Measurements from ENCODE around the gene TMEM135. TPM values are rescaled to one million over a fixed set of nuclear protein-coding genes. Genes with fewer than 3 reads are reported as not detected.

Gene TMEM135
- total RNA-seq (24.6 TPM), polyA plus RNA-seq (ENCODE audit: insufficient read depth, low read depth, low replicate concordance) (12.0 TPM)
- long read RNA-seq, donor 1, partial matches to known transcripts, result 0 of 3 reads
- long read RNA-seq, donor 1, other reads (novel, unspliced or antisense), result 0 of 3 reads
- long read RNA-seq, donor 2, partial matches to known transcripts, result 0 of 2 reads
- long read RNA-seq, donor 2, other reads (novel, unspliced or antisense), result 0 of 2 reads
- long read RNA-seq, donor 3, partial matches to known transcripts, result 0 of 2 reads
- long read RNA-seq, donor 3, other reads (novel, unspliced or antisense), result 0 of 2 reads
- long read RNA-seq, donor 4, partial matches to known transcripts, result 0 of 4 reads
- long read RNA-seq, donor 4, other reads (novel, unspliced or antisense), result 0 of 4 reads
- long read RNA-seq, donor 5, result 0 reads
- long read RNA-seq, donor 6, transcript TMEM135-201 (15 exons, 2,433 nt), result major isoform, 5 of 5 reads
- long read RNA-seq, donor 6, partial matches to known transcripts, result 0 of 5 reads
- long read RNA-seq, donor 6, other reads (novel, unspliced or antisense), result 0 of 5 reads
- long read RNA-seq, donor 7, transcript TMEM135-201 (15 exons, 2,433 nt), result major isoform, 8 of 17 reads
- long read RNA-seq, donor 7, partial matches to known transcripts, result 5 of 17 reads
- long read RNA-seq, donor 7, other reads (novel, unspliced or antisense), result 4 of 17 reads
- long read RNA-seq, donor 8, transcript TMEM135-201 (15 exons, 2,433 nt), result major isoform, 5 of 6 reads
- long read RNA-seq, donor 8, partial matches to known transcripts, result 0 of 6 reads
- long read RNA-seq, donor 8, other reads (novel, unspliced or antisense), result 0 of 6 reads
- long read RNA-seq, donor 9, result 0 reads
- long read RNA-seq, donor 10, transcript TMEM135-201 (15 exons, 2,433 nt), result major isoform, 5 of 11 reads
- long read RNA-seq, donor 10, partial matches to known transcripts, result 5 of 11 reads
- long read RNA-seq, donor 10, other reads (novel, unspliced or antisense), result 0 of 11 reads

DNA sequence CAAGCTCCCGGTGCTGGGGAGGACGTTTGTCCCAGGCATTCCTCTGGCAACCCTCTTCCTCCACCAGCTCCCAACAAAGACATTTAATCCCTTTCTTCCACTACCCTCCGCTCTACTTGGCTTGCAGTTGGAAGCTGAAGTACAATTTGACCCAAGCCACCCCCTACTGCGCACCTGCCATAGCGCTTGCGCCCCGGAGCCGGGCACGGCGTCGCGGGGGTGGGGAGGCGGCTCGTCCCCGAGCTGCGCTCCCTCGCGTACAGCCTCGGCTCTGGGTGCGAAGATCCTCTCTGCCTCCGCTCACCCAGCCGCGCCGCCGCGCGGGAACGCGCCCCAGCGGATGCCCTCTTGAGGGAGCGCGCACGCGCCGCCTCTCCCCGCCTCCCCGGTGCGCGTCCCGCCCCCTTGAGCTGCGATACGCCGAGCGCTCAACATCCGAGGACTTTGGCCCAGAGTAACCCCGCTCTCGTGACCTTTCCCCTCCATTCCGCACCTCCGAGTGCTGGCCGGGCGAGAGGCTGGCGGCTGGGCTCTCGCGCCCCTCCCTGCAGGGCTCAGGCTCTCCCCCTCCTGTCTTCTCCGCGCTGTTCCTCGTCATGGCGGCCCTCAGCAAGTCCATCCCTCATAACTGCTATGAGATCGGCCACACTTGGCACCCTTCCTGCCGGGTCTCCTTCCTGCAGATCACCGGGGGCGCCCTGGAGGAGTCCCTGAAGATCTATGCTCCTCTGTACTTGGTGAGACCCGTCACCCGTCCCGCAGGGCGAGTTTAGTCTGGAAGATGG is at the start of gene TMEM135:
Gene TMEM135 (plus strand): TSS at position 485 of the 785 bp plus-strand sequence. CDS start 112 bp downstream, at position 597.
- Histone ChIP-seq H3K9ac (ENCODE audit: low read length in 3 of 3) (peak within 1 kb of the TSS; percentile 68 to 81 (median 79)), H3K9me3 (ENCODE audit: control insufficient read depth in 2 of 3, insufficient read depth in 1 of 3, low read length in 3 of 3) (no peaks in the 10 kb centered on the region), H3K27me3 (ENCODE audit: control insufficient read depth, insufficient read depth, low read length) (no peaks in the 10 kb centered on the region), H3K4me3 (ENCODE audit: low read length in 3 of 3) (peak within 1 kb of the TSS; percentile 72 to 79 (median 74)), H3K4me1 (ENCODE audit: control insufficient read depth in 2 of 3, insufficient read depth in 2 of 3, low read depth in 1 of 3, low read length in 3 of 3) (peaks cover 0 to 12% (median 0%) of the 10 kb centered on the region in 3 donors), H3K27ac (ENCODE audit: low read depth in 2 of 2, low read length in 2 of 2) (peak within 1 kb of the TSS; percentile 85 to 94), H3K36me3 (ENCODE audit: control insufficient read depth in 2 of 3, insufficient read depth in 3 of 3, low read length in 3 of 3) (no peaks in the 10 kb centered on the region)
- TF ChIP-seq, protein P1, sequence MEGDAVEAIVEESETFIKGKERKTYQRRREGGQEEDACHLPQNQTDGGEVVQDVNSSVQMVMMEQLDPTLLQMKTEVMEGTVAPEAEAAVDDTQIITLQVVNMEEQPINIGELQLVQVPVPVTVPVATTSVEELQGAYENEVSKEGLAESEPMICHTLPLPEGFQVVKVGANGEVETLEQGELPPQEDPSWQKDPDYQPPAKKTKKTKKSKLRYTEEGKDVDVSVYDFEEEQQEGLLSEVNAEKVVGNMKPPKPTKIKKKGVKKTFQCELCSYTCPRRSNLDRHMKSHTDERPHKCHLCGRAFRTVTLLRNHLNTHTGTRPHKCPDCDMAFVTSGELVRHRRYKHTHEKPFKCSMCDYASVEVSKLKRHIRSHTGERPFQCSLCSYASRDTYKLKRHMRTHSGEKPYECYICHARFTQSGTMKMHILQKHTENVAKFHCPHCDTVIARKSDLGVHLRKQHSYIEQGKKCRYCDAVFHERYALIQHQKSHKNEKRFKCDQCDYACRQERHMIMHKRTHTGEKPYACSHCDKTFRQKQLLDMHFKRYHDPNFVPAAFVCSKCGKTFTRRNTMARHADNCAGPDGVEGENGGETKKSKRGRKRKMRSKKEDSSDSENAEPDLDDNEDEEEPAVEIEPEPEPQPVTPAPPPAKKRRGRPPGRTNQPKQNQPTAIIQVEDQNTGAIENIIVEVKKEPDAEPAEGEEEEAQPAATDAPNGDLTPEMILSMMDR (IDR thresholded peaks at IDR 0.05; ENCODE audit: borderline replicate concordance, extremely low read depth, insufficient read depth), result no peak
- intact Hi-C loops (cut with DNase I), result no loop called here
- FAIRE-seq (no peak), DNase-seq (peak; percentile 95 to 97 (median 96))

DNA sequence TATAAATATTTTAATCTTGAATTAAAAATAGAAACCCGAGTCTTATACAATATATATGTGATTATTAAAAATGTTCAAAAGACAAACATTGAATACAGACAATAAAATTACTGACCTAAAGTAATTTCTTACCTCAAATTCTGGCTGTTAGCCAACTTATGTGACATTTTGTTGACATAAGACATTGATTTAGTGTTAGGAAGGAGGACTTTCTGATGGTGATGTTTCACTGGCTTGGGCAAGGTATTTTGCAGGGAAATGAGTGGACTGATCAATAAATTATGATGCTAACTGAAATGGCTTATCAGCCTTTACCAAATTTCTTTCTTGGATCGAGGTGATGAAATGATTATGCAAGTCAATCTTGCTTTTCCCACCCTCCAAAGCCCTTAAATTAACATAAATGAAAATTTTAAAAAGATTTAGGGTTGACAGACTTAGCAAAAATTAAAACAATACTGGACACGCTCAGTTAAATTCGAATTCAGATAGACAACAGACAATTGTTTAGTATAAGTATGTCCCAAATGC is 49.3 kb upstream of the TMEM135 start:
- FAIRE-seq (no peak), DNase-seq (no peak)
- no peaks in the 10 kb centered on the region for H3K9me3 ChIP-seq (ENCODE audit: control insufficient read depth in 2 of 3, insufficient read depth in 1 of 3, low read length in 3 of 3)
- H3K9ac ChIP-seq (ENCODE audit: low read length in 3 of 3), result no peak overlapping the region
- intact Hi-C loops (cut with DNase I), result no loop called here
- no peak overlapping the region for H3K4me3 ChIP-seq (ENCODE audit: low read length in 3 of 3)
- H3K4me1 ChIP-seq (ENCODE audit: control insufficient read depth in 2 of 3, insufficient read depth in 2 of 3, low read depth in 1 of 3, low read length in 3 of 3), result peaks cover 0 to 5% (median 0%) of the 10 kb centered on the region in 3 donors
- H3K27me3 ChIP-seq (ENCODE audit: control insufficient read depth, insufficient read depth, low read length), result no peaks in the 10 kb centered on the region
- no peak overlapping the region for H3K27ac ChIP-seq (ENCODE audit: low read depth in 2 of 2, low read length in 2 of 2)
- no peaks in the 10 kb centered on the region for H3K36me3 ChIP-seq (ENCODE audit: control insufficient read depth in 2 of 3, insufficient read depth in 3 of 3, low read length in 3 of 3)
- TF ChIP-seq, protein P1 (IDR thresholded peaks at IDR 0.05; ENCODE audit: borderline replicate concordance, extremely low read depth, insufficient read depth), result no peak

DNA sequence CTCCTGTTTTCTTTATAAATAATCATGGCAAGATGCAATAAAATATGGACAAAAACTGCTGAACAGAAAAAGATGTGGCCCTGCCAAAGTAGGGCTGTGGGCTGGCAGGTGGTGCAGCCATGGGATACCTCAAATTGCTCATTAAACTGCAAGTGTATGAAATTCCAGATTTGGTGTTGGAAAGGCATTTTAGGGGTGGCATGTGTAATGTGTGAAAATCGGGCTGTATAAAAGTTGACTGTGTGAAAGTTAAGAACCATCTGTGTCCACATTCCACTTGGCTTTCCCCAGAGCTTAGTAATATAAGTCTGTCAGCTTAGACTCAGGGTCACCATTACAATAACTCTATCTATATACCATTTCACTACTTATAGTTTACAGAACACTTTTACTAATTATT is 47.7 kb upstream of the TMEM135 start:
- no peak for FAIRE-seq
- H3K9me3 ChIP-seq (ENCODE audit: control insufficient read depth in 2 of 3, insufficient read depth in 1 of 3, low read length in 3 of 3), result no peaks in the 10 kb centered on the region
- peak in 1 of 5 donors; percentile 19 for DNase-seq
- no peak overlapping the region for H3K27ac ChIP-seq (ENCODE audit: low read depth in 2 of 2, low read length in 2 of 2)
- H3K36me3 ChIP-seq (ENCODE audit: control insufficient read depth in 2 of 3, insufficient read depth in 3 of 3, low read length in 3 of 3), result no peaks in the 10 kb centered on the region
- H3K4me3 ChIP-seq (ENCODE audit: low read length in 3 of 3), result no peak overlapping the region
- intact Hi-C loops (cut with DNase I), result no loop called here
- TF ChIP-seq, protein P1 (IDR thresholded peaks at IDR 0.05; ENCODE audit: borderline replicate concordance, extremely low read depth, insufficient read depth), result no peak
- no peaks in the 10 kb centered on the region for H3K4me1 ChIP-seq (ENCODE audit: control insufficient read depth in 2 of 3, insufficient read depth in 2 of 3, low read depth in 1 of 3, low read length in 3 of 3)
- no peak overlapping the region for H3K9ac ChIP-seq (ENCODE audit: low read length in 3 of 3)
- no peaks in the 10 kb centered on the region for H3K27me3 ChIP-seq (ENCODE audit: control insufficient read depth, insufficient read depth, low read length)

All from kidney (tissue), 22 donors.